ENCODE data around the gene SNX5. TPM values are rescaled to one million over a fixed set of nuclear protein-coding genes. Genes with fewer than 3 reads are reported as not detected.
"Not testable (repeated sequence)": the region's sequence is repeated elsewhere in the genome, so short reads cannot be mapped to it uniquely, and the experiment has no call there.

Gene SNX5
- total RNA-seq, 1 experiment from 2014 or later: 170 TPM

- ChIA-PET CTCF (interaction anchor here (0.6 to 4.6 kb wide), 11 partner anchors 14 to 1666 kb away, joined by 3 to 23 read pairs (median 3); no protein-coding TSS in a partner anchor), POLR2A (interaction anchor here (0.7 to 10.7 kb wide), 12 partner anchors 9 to 544 kb away, joined by 3 to 167 read pairs (median 4); partner anchors contain the start of genes DSTN, SEC23B and ZNF133)
- Mint-ChIP-seq H3K27ac (ENCODE audit: low read depth, unreplicated experiment) (peak overlapping the region; percentile 98), H3K4me3 (ENCODE audit: unreplicated experiment) (peak overlapping the region; percentile 44), H3K4me1 (ENCODE audit: insufficient read depth, unreplicated experiment) (peaks cover 57% of the 10 kb centered on the region), H3K9me3 (ENCODE audit: unreplicated experiment) (no peaks in the 10 kb centered on the region), H3K36me3 (ENCODE audit: insufficient read depth, unreplicated experiment) (peaks cover 57% of the 10 kb centered on the region), H3K27me3 (ENCODE audit: insufficient read depth, unreplicated experiment) (no peaks in the 10 kb centered on the region)
- intact Hi-C loops (cut with micrococcal nuclease): no loop called here
- TF ChIP-seq CTCF (IDR thresholded peaks at IDR 0.05; ENCODE audit: unreplicated experiment): no peak
- DNase-seq (ENCODE audit: unreplicated experiment): no peak
- BruUV-seq (replicated peaks): no TSS peak
Measured at GRCh38 chr20:17963114-17963897, 5.3 kb downstream of the SNX5 start.

- TF ChIP-seq CTCF (IDR thresholded peaks at IDR 0.05; ENCODE audit: unreplicated experiment): no peak
- H3K27ac Mint-ChIP-seq (ENCODE audit: low read depth, unreplicated experiment): peak overlapping the region; percentile 82
- no peak for DNase-seq (ENCODE audit: unreplicated experiment)
- POLR2A ChIA-PET: interaction anchor here (0.9 to 10.7 kb wide), 6 partner anchors 7 to 390 kb away, joined by 3 to 167 read pairs (median 6); partner anchors contain the start of genes DSTN, MGME1, RRBP1 and SNX5
- H3K36me3 Mint-ChIP-seq (ENCODE audit: insufficient read depth, unreplicated experiment): peaks cover 61% of the 10 kb centered on the region
- no TSS peak for BruUV-seq (replicated peaks)
- CTCF ChIA-PET: interaction anchor here (4.6 kb wide), 1 partner anchor 35 kb away, joined by 23 read pairs; no protein-coding TSS in a partner anchor
- H3K4me3 Mint-ChIP-seq (ENCODE audit: unreplicated experiment): no peak overlapping the region
- intact Hi-C loops (cut with micrococcal nuclease): no loop called here
- peaks cover 55% of the 10 kb centered on the region for H3K4me1 Mint-ChIP-seq (ENCODE audit: insufficient read depth, unreplicated experiment)
- no peaks in the 10 kb centered on the region for H3K9me3 Mint-ChIP-seq (ENCODE audit: unreplicated experiment)
- no peaks in the 10 kb centered on the region for H3K27me3 Mint-ChIP-seq (ENCODE audit: insufficient read depth, unreplicated experiment)
Measured at GRCh38 chr20:17961587-17961940, 7.0 kb downstream of the SNX5 start.

GRCh38 chr20:17960927-17961586 is 7.5 kb downstream of the SNX5 start:
- Mint-ChIP-seq H3K4me1 (ENCODE audit: insufficient read depth, unreplicated experiment) (peaks cover 54% of the 10 kb centered on the region), H3K27ac (ENCODE audit: low read depth, unreplicated experiment) (peak overlapping the region; percentile 82), H3K36me3 (ENCODE audit: insufficient read depth, unreplicated experiment) (peaks cover 63% of the 10 kb centered on the region), H3K4me3 (ENCODE audit: unreplicated experiment) (no peak overlapping the region), H3K9me3 (ENCODE audit: unreplicated experiment) (no peaks in the 10 kb centered on the region), H3K27me3 (ENCODE audit: insufficient read depth, unreplicated experiment) (no peaks in the 10 kb centered on the region)
- POLR2A ChIA-PET: interaction anchor here (0.5 to 8.7 kb wide), 7 partner anchors 7 to 391 kb away, joined by 3 to 139 read pairs (median 3); partner anchors contain the start of genes DSTN, MGME1 and SNX5
- TF ChIP-seq CTCF (IDR thresholded peaks at IDR 0.05; ENCODE audit: unreplicated experiment): no peak
- no peak for DNase-seq (ENCODE audit: unreplicated experiment)
- no TSS peak for BruUV-seq (replicated peaks)
- CTCF ChIA-PET: interaction anchor here (3.2 to 4.6 kb wide), 2 partner anchors 9 to 35 kb away, joined by 23 to 24 read pairs; partner anchors contain the start of gene MGME1
- intact Hi-C loops (cut with micrococcal nuclease): no loop called here

- H3K9me3 Mint-ChIP-seq (ENCODE audit: unreplicated experiment); H3K27me3 Mint-ChIP-seq (ENCODE audit: insufficient read depth, unreplicated experiment); intact Hi-C loops (cut with micrococcal nuclease); BruUV-seq (replicated peaks); DNase-seq (ENCODE audit: unreplicated experiment); H3K4me3 Mint-ChIP-seq (ENCODE audit: unreplicated experiment): not testable (repeated sequence)
- ChIA-PET CTCF (interaction anchor here (0.6 to 4.6 kb wide), 5 partner anchors 10 to 1273 kb away, joined by 4 to 56 read pairs (median 23); partner anchors contain the start of gene MGME1), POLR2A (interaction anchor here (0.5 to 8.7 kb wide), 9 partner anchors 8 to 398 kb away, joined by 3 to 139 read pairs (median 3); partner anchors contain the start of genes DSTN, MGME1, RRBP1 and SNX5)
- H3K4me1 Mint-ChIP-seq (ENCODE audit: insufficient read depth, unreplicated experiment): peaks cover 49% of the 10 kb centered on the region
- peak overlapping the region; percentile 82 for H3K27ac Mint-ChIP-seq (ENCODE audit: low read depth, unreplicated experiment)
- H3K36me3 Mint-ChIP-seq (ENCODE audit: insufficient read depth, unreplicated experiment): peaks cover 63% of the 10 kb centered on the region
Measured at GRCh38 chr20:17960400-17960885, 8.2 kb downstream of the SNX5 start.

All from MCF 10A (cell line).